ENCODE measurements around the gene FBXW5. TPM values are rescaled to one million over a fixed set of nuclear protein-coding genes. Genes with fewer than 3 reads are reported as not detected.

The FBXW5 gene
- total RNA-seq, 5 donors from 2014 or later (not counting 1 experiment from before 2014, with no cell fraction given): 60.9 to 161 (median 145) TPM

GRCh38 chr9:136939431-136939995, 5.0 kb downstream of the FBXW5 start:
- Mint-ChIP-seq H3K27ac (peak overlapping the region in 1 of 2 donors; percentile 39), H3K36me3 (peaks cover 23% of the 10 kb centered on the region), H3K9me3 (no peaks in the 10 kb centered on the region), H3K4me1 (peaks cover 0 to 17% (median 4%) of the 10 kb centered on the region in 3 donors), H3K27me3 (no peaks in the 10 kb centered on the region), H3K4me3 (no peak overlapping the region)
- H3K27ac ChIP-seq (ENCODE audit: low read length): no peak overlapping the region
- peaks cover 2 to 22% of the 10 kb centered on the region in 2 experiments for H3K4me1 ChIP-seq (ENCODE audit: control insufficient read depth in 1 of 2, extremely low read depth in 1 of 2, insufficient read depth in 2 of 2, low read length in 2 of 2)
- CTCF ChIA-PET: interaction anchor here in 1 of 2 donors (0.6 kb wide), 1 partner anchor 873 kb away, joined by 6 read pairs; no protein-coding TSS in a partner anchor
- peaks cover 25 to 33% of the 10 kb centered on the region in 2 donors for H3K36me3 ChIP-seq (ENCODE audit: control insufficient read depth in 2 of 2, extremely low read depth in 1 of 2, insufficient read depth in 1 of 2, low read length in 1 of 2)
- 95% methylated on average over 28 of the region's 28 CpGs for WGBS (ENCODE audit: insufficient coverage)
- no peak for ATAC-seq (replicated peaks in 1 of 4)
- no peak for DNase-seq
- no peak overlapping the region for H3K4me3 ChIP-seq (ENCODE audit: control insufficient read depth in 1 of 2, extremely low read depth in 1 of 2, low read length in 1 of 2)
- no peaks in the 10 kb centered on the region for H3K9me3 ChIP-seq
- H3K27me3 ChIP-seq (replicated peaks in 1 of 2; ENCODE audit: control insufficient read depth in 2 of 2, extremely low read depth in 1 of 2, insufficient read depth in 2 of 2, low read length in 1 of 2): no peaks in the 10 kb centered on the region
- POLR2A ChIA-PET: no interaction called here

- Histone ChIP-seq H3K4me1 (ENCODE audit: control insufficient read depth in 1 of 2, extremely low read depth in 1 of 2, insufficient read depth in 2 of 2, low read length in 2 of 2) (peaks cover 0 to 7% of the 10 kb centered on the region in 2 experiments), H3K9me3 (no peaks in the 10 kb centered on the region), H3K4me3 (ENCODE audit: control insufficient read depth in 1 of 2, extremely low read depth in 1 of 2, low read length in 1 of 2) (no peak overlapping the region), H3K27ac (ENCODE audit: low read length) (no peak overlapping the region), H3K27me3 (replicated peaks in 1 of 2; ENCODE audit: control insufficient read depth in 2 of 2, extremely low read depth in 1 of 2, insufficient read depth in 2 of 2, low read length in 1 of 2) (no peaks in the 10 kb centered on the region), H3K36me3 (ENCODE audit: control insufficient read depth in 2 of 2, extremely low read depth in 1 of 2, insufficient read depth in 1 of 2, low read length in 1 of 2) (peaks cover 25 to 27% of the 10 kb centered on the region in 2 donors)
- ATAC-seq (replicated peaks in 1 of 4): no peak
- H3K9me3 Mint-ChIP-seq: no peaks in the 10 kb centered on the region
- WGBS (ENCODE audit: insufficient coverage): 84% methylated on average over 11 of the region's 15 CpGs
- peaks cover 0 to 11% (median 7%) of the 10 kb centered on the region in 3 donors for H3K4me1 Mint-ChIP-seq
- DNase-seq: no peak
- no peaks in the 10 kb centered on the region for H3K27me3 Mint-ChIP-seq
- ChIA-PET POLR2A (interaction anchor here in 1 of 2 donors (0.6 kb wide), 1 partner anchor 174 kb away, joined by 8 read pairs; no protein-coding TSS in a partner anchor), CTCF (no interaction called here)
- no peak overlapping the region for H3K27ac Mint-ChIP-seq
- peaks cover 23% of the 10 kb centered on the region for H3K36me3 Mint-ChIP-seq
- H3K4me3 Mint-ChIP-seq: no peak overlapping the region
These were observed 7.1 kb downstream of the FBXW5 start for GRCh38 chr9:136937186-136938001.

- ATAC-seq (replicated peaks in 1 of 4) (no peak), DNase-seq (no peak)
- H3K27me3 Mint-ChIP-seq: no peaks in the 10 kb centered on the region
- Histone ChIP-seq H3K4me3 (ENCODE audit: control insufficient read depth in 1 of 2, extremely low read depth in 1 of 2, low read length in 1 of 2) (no peak overlapping the region), H3K4me1 (ENCODE audit: control insufficient read depth in 1 of 2, extremely low read depth in 1 of 2, insufficient read depth in 2 of 2, low read length in 2 of 2) (peaks cover 0 to 5% of the 10 kb centered on the region in 2 experiments), H3K36me3 (ENCODE audit: control insufficient read depth in 2 of 2, extremely low read depth in 1 of 2, insufficient read depth in 1 of 2, low read length in 1 of 2) (peaks cover 20% of the 10 kb centered on the region in 2 donors), H3K27me3 (replicated peaks in 1 of 2; ENCODE audit: control insufficient read depth in 2 of 2, extremely low read depth in 1 of 2, insufficient read depth in 2 of 2, low read length in 1 of 2) (no peaks in the 10 kb centered on the region), H3K27ac (ENCODE audit: low read length) (no peak overlapping the region), H3K9me3 (no peaks in the 10 kb centered on the region)
- ChIA-PET POLR2A (no interaction called here), CTCF (no interaction called here)
- no peaks in the 10 kb centered on the region for H3K9me3 Mint-ChIP-seq
- WGBS (ENCODE audit: insufficient coverage): 71% methylated on average over 1 of the region's 8 CpGs
- H3K4me3 Mint-ChIP-seq: no peak overlapping the region
- H3K27ac Mint-ChIP-seq: no peak overlapping the region
- H3K36me3 Mint-ChIP-seq: peaks cover 19% of the 10 kb centered on the region
- H3K4me1 Mint-ChIP-seq: peaks cover 0 to 12% (median 7%) of the 10 kb centered on the region in 3 donors
These were observed 7.8 kb downstream of the FBXW5 start for GRCh38 chr9:136936645-136937170.

- H3K9me3 Mint-ChIP-seq: no peaks in the 10 kb centered on the region
- H3K36me3 Mint-ChIP-seq: peaks cover 14% of the 10 kb centered on the region
- no peak for ATAC-seq (replicated peaks in 1 of 4)
- WGBS (ENCODE audit: insufficient coverage): 100% methylated on average over 1 of the region's 3 CpGs
- CTCF ChIA-PET: no interaction called here
- POLR2A ChIA-PET: no interaction called here
- no peak overlapping the region for H3K27ac Mint-ChIP-seq
- H3K27me3 ChIP-seq (replicated peaks in 1 of 2; ENCODE audit: control insufficient read depth in 2 of 2, extremely low read depth in 1 of 2, insufficient read depth in 2 of 2, low read length in 1 of 2): no peaks in the 10 kb centered on the region
- H3K4me1 ChIP-seq (ENCODE audit: control insufficient read depth in 1 of 2, extremely low read depth in 1 of 2, insufficient read depth in 2 of 2, low read length in 2 of 2): no peaks in the 10 kb centered on the region
- H3K27me3 Mint-ChIP-seq: no peaks in the 10 kb centered on the region
- no peak overlapping the region for H3K27ac ChIP-seq (ENCODE audit: low read length)
- no peaks in the 10 kb centered on the region for H3K9me3 ChIP-seq
- H3K36me3 ChIP-seq (ENCODE audit: control insufficient read depth in 2 of 2, extremely low read depth in 1 of 2, insufficient read depth in 1 of 2, low read length in 1 of 2): peaks cover 10 to 11% of the 10 kb centered on the region in 2 donors
- H3K4me1 Mint-ChIP-seq: peaks cover 0 to 12% (median 7%) of the 10 kb centered on the region in 3 donors
- no peak overlapping the region for H3K4me3 ChIP-seq (ENCODE audit: control insufficient read depth in 1 of 2, extremely low read depth in 1 of 2, low read length in 1 of 2)
- H3K4me3 Mint-ChIP-seq: no peak overlapping the region
- DNase-seq: no peak
These were observed 8.9 kb downstream of the FBXW5 start for GRCh38 chr9:136935651-136936050.

- H3K4me1 Mint-ChIP-seq: peaks cover 0 to 12% (median 7%) of the 10 kb centered on the region in 3 donors
- Histone ChIP-seq H3K9me3 (no peaks in the 10 kb centered on the region), H3K4me1 (ENCODE audit: control insufficient read depth in 1 of 2, extremely low read depth in 1 of 2, insufficient read depth in 2 of 2, low read length in 2 of 2) (no peaks in the 10 kb centered on the region), H3K36me3 (ENCODE audit: control insufficient read depth in 2 of 2, extremely low read depth in 1 of 2, insufficient read depth in 1 of 2, low read length in 1 of 2) (peaks cover 0 to 3% of the 10 kb centered on the region in 2 donors), H3K27me3 (replicated peaks in 1 of 2; ENCODE audit: control insufficient read depth in 2 of 2, extremely low read depth in 1 of 2, insufficient read depth in 2 of 2, low read length in 1 of 2) (no peaks in the 10 kb centered on the region), H3K4me3 (ENCODE audit: control insufficient read depth in 1 of 2, extremely low read depth in 1 of 2, low read length in 1 of 2) (no peak overlapping the region), H3K27ac (ENCODE audit: low read length) (no peak overlapping the region)
- CTCF ChIA-PET: no interaction called here
- ATAC-seq (replicated peaks in 1 of 4) (no peak), DNase-seq (no peak)
- WGBS (ENCODE audit: insufficient coverage): 86% methylated on average over 1 of the region's 3 CpGs
- no peaks in the 10 kb centered on the region for H3K27me3 Mint-ChIP-seq
- no peak overlapping the region for H3K27ac Mint-ChIP-seq
- H3K9me3 Mint-ChIP-seq: no peaks in the 10 kb centered on the region
- peaks cover 7% of the 10 kb centered on the region for H3K36me3 Mint-ChIP-seq
- no peak overlapping the region for H3K4me3 Mint-ChIP-seq
- POLR2A ChIA-PET: no interaction called here
These were observed 10.3 kb downstream of the FBXW5 start for GRCh38 chr9:136934277-136934676.

- no peaks in the 10 kb centered on the region for H3K27me3 Mint-ChIP-seq
- no peaks in the 10 kb centered on the region for H3K9me3 Mint-ChIP-seq
- CTCF ChIA-PET: interaction anchor here in 1 of 2 donors (0.9 kb wide), 1 partner anchor 104 kb away, joined by 4 read pairs; no protein-coding TSS in a partner anchor
- Histone ChIP-seq H3K4me3 (ENCODE audit: control insufficient read depth in 1 of 2, extremely low read depth in 1 of 2, low read length in 1 of 2) (no peak overlapping the region), H3K27me3 (replicated peaks in 1 of 2; ENCODE audit: control insufficient read depth in 2 of 2, extremely low read depth in 1 of 2, insufficient read depth in 2 of 2, low read length in 1 of 2) (no peaks in the 10 kb centered on the region), H3K9me3 (no peaks in the 10 kb centered on the region), H3K4me1 (ENCODE audit: control insufficient read depth in 1 of 2, extremely low read depth in 1 of 2, insufficient read depth in 2 of 2, low read length in 2 of 2) (no peaks in the 10 kb centered on the region), H3K27ac (ENCODE audit: low read length) (no peak overlapping the region), H3K36me3 (ENCODE audit: control insufficient read depth in 2 of 2, extremely low read depth in 1 of 2, insufficient read depth in 1 of 2, low read length in 1 of 2) (peaks cover 0 to 3% of the 10 kb centered on the region in 2 donors)
- POLR2A ChIA-PET: no interaction called here
- H3K4me3 Mint-ChIP-seq: no peak overlapping the region
- no peak for ATAC-seq (replicated peaks in 1 of 4)
- WGBS (ENCODE audit: insufficient coverage): no CpG with 5 or more reads among the region's 2 CpGs
- peaks cover 2 to 10% (median 7%) of the 10 kb centered on the region in 3 donors for H3K4me1 Mint-ChIP-seq
- peak overlapping the region in 1 of 2 donors; percentile 71 for H3K27ac Mint-ChIP-seq
- peaks cover 8% of the 10 kb centered on the region for H3K36me3 Mint-ChIP-seq
- DNase-seq: no peak
These were observed 12.9 kb downstream of the FBXW5 start for GRCh38 chr9:136931611-136932130.

Measured in T-cell (primary cell).